Measurements from ENCODE around the gene PDZD4. TPM values are rescaled to one million over a fixed set of nuclear protein-coding genes. Genes with fewer than 3 reads are reported as not detected.

Gene PDZD4
- total RNA-seq, 2 experiments from 2014 or later: 1.4 to 2.6 TPM

DNA sequence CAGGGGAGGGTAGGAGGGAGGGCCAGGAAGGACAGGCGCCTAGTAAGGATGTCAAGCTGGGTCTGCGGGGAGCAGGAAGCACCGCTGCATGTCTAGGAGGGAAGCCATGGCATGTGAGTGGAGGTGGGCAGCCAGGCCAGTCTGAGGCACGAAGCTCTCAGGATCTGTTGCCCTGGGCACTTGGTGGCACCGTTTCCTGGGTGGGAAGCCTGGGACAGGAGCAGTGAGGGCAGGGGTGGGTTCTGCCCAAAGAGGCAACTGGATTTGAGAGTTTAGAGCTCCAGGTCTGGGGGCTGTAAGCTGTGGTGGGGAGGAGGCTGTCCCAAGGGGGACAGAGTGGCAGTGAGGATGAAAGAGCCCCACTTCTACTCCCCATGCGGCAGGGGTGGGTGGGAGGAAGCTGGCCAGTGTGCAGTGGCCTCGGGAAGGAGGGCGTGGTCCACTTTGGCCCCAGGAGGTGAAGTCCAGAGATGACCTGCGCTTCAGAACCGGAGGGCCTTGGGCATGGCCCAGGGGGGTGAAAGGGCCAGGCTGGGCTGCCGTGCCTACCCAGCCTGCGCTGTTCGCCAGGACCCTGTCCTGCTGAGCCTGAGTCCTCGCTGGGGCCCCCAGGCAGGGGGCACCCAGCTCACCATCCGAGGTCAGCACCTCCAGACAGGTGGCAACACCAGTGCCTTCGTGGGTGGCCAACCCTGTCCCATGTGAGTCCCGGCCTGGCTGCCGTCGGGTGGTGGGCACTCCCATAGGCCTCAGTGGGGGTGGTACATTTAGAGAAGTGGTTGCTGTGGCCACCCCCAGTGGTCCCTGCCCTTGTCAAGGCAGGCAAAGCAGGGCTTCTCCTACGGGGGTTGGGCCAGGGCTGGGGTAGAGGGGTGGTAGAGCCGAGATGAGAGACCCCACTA, 57.8 kb downstream of the PDZD4 start:
- Mint-ChIP-seq H3K27me3 (no peaks in the 10 kb centered on the region), H3K9me3 (no peaks in the 10 kb centered on the region), H3K4me3 (no peak overlapping the region), H3K27ac (no peak overlapping the region), H3K4me1 (ENCODE audit: low read depth) (peaks cover 4% of the 10 kb centered on the region), H3K36me3 (ENCODE audit: low read depth) (no peaks in the 10 kb centered on the region)
- ATAC-seq (no peak), DNase-seq (no peak)
- TF ChIP-seq, protein P1, sequence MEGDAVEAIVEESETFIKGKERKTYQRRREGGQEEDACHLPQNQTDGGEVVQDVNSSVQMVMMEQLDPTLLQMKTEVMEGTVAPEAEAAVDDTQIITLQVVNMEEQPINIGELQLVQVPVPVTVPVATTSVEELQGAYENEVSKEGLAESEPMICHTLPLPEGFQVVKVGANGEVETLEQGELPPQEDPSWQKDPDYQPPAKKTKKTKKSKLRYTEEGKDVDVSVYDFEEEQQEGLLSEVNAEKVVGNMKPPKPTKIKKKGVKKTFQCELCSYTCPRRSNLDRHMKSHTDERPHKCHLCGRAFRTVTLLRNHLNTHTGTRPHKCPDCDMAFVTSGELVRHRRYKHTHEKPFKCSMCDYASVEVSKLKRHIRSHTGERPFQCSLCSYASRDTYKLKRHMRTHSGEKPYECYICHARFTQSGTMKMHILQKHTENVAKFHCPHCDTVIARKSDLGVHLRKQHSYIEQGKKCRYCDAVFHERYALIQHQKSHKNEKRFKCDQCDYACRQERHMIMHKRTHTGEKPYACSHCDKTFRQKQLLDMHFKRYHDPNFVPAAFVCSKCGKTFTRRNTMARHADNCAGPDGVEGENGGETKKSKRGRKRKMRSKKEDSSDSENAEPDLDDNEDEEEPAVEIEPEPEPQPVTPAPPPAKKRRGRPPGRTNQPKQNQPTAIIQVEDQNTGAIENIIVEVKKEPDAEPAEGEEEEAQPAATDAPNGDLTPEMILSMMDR (IDR thresholded peaks at IDR 0.05): no peak
- intact Hi-C loops (cut with micrococcal nuclease): no loop called here
- ChIA-PET CTCF (interaction anchor here (1.2 kb wide), 1 partner anchor 10 kb away, joined by 3 read pairs; no protein-coding TSS in a partner anchor), POLR2A (no interaction called here)

DNA sequence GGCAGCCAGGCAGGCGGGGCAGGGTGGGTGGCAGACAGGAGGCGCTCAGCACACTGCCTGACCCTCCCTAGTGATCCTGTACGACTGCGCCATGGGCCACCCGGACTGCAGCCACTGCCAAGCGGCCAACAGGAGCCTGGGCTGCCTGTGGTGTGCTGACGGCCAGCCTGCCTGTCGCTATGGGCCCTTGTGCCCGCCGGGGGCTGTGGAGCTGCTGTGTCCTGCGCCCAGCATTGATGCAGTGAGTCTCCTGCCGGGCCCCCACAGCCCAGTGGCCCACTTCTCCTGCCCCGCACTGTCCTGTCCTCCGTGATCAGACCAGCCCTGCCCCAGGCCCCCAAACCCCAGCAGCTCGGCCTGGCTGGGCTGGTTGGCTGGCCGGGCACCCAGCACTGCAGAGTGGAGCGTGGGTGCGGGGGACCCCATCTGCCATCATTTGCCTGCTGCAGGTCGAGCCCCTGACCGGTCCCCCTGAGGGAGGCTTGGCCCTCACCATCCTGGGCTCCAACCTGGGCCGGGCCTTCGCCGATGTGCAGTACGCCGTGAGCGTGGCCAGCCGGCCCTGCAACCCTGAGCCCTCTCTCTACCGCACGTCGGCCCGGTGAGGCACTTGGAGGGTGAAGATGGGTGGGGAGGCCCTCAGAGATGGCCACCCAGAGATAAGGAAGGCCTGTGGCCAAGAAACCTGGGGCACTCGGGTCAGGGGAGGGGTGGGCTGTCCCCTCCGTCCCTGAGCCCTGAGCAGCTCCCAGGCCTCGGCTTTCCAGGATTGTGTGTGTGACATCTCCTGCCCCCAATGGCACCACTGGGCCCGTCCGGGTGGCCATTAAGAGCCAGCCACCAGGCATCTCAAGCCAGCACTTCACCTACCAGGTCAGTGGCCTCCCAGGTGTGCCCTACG, 58.7 kb downstream of the PDZD4 start:
- CTCF ChIA-PET: interaction anchor here (1.2 kb wide), 1 partner anchor 9 kb away, joined by 3 read pairs; no protein-coding TSS in a partner anchor
- TF ChIP-seq, protein P1 (IDR thresholded peaks at IDR 0.05): no peak
- peaks cover 8% of the 10 kb centered on the region for H3K4me1 Mint-ChIP-seq (ENCODE audit: low read depth)
- H3K4me3 Mint-ChIP-seq: no peak overlapping the region
- intact Hi-C loops (cut with micrococcal nuclease): no loop called here
- H3K27ac Mint-ChIP-seq: no peak overlapping the region
- POLR2A ChIA-PET: no interaction called here
- H3K36me3 Mint-ChIP-seq (ENCODE audit: low read depth): no peaks in the 10 kb centered on the region
- H3K9me3 Mint-ChIP-seq: no peaks in the 10 kb centered on the region
- no peaks in the 10 kb centered on the region for H3K27me3 Mint-ChIP-seq
- DNase-seq (no peak), ATAC-seq (no peak)

DNA sequence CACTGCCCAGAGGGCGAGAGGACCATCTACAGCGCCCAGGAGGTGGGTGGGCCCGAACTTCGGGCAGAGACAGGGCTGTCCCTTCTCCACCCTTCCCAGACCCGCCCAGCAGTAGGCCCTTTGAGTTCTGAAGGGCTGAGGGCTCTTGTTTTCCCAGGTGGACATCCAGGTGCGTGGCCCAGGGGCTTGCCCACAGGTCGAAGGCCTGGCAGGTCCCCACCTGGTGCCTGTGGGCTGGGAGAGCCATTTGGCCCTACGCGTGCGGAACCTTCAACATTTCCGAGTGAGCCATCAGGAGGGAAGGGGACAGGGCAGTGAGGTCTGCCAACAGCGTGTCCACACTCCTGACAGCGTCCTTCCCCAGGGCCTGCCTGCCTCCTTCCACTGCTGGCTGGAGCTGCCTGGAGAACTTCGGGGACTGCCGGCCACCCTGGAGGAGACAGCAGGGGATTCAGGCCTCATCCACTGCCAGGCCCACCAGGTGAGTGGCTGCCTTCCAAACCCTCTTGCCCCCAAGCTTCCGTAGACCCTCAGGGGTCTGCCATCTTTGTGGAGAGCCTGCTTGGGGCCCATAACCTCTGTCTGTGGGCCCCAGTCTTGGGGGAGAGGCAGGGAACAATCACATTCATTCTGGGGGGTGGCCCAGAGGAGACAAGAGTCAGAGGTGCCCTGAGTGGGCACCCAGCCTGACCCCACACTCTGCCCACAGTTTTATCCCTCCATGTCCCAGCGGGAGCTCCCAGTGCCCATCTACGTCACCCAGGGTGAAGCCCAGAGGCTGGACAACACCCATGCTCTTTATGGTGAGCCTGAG, 59.5 kb downstream of the PDZD4 start:
- TF ChIP-seq, protein P1 (IDR thresholded peaks at IDR 0.05): no peak
- Mint-ChIP-seq H3K4me3 (no peak overlapping the region), H3K27me3 (no peaks in the 10 kb centered on the region), H3K9me3 (no peaks in the 10 kb centered on the region), H3K4me1 (ENCODE audit: low read depth) (peaks cover 12% of the 10 kb centered on the region), H3K36me3 (ENCODE audit: low read depth) (no peaks in the 10 kb centered on the region), H3K27ac (no peak overlapping the region)
- ATAC-seq (no peak), DNase-seq (no peak)
- POLR2A ChIA-PET: no interaction called here
- CTCF ChIA-PET: no interaction called here
- intact Hi-C loops (cut with micrococcal nuclease): no loop called here

DNA sequence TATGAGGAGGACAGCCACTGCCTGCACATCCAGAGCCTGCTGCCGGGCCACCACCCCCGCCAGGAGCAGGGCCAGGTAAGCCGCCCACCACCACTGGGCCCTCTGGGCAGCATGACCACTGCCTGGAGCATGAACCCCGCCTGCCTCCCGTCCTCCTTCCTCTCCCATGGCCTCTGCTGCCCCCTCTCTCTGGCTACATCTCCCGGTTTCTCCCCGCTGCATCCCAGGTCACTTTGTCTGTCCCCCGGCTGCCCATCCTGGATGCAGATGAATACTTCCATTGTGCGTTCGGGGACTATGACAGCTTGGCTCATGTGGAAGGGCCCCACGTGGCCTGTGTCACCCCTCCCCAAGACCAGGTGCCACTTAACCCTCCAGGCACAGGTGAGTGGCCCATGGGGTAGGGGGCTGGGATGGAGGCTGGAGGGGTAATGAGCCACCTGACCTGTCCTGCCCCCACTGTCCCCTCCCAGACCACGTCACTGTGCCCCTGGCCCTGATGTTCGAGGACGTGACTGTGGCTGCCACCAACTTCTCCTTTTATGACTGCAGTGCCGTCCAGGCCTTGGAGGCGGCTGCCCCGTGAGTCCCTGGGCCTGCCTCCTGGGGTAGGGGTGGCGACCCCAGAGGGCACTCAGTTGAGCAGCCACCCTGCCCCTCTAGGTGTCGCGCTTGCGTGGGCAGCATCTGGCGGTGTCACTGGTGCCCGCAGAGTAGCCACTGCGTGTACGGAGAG, 60.3 kb downstream of the PDZD4 start:
- intact Hi-C loops (cut with micrococcal nuclease): loop anchor here (10.0 kb wide), 1 partner anchor 155 kb away; the partner anchor contains the start of gene ARHGAP4
- TF ChIP-seq, protein P1 (IDR thresholded peaks at IDR 0.05): no peak
- no peak for DNase-seq
- ChIA-PET POLR2A (no interaction called here), CTCF (no interaction called here)
- Mint-ChIP-seq H3K27ac (no peak overlapping the region), H3K4me3 (no peak overlapping the region), H3K27me3 (no peaks in the 10 kb centered on the region), H3K4me1 (ENCODE audit: low read depth) (peaks cover 12% of the 10 kb centered on the region), H3K9me3 (no peaks in the 10 kb centered on the region), H3K36me3 (ENCODE audit: low read depth) (no peaks in the 10 kb centered on the region)
- ATAC-seq: no peak

Measured in activated CD8-positive, alpha-beta T cell treated with anti-CD3 and anti-CD28 coated beads for 36 hours (primary cell).